Muscle layer of colon (tissue), 2 donors: ENCODE data around the gene DHRSX.

ENCODE experiments used
- H3K27ac ChIP-seq: one replicate; pipeline ENCODE4 v1.7.0; 2013; ENCODE audit warnings: low read depth, mild to moderate bottlenecking, low read length, moderate library complexity
- H3K27me3 ChIP-seq, 2 donors: one replicate each; pipeline ENCODE4 v1.7.0; 2013; ENCODE audit warnings: low read length in 2 of 2, mild to moderate bottlenecking in 2 of 2; ENCODE audit not compliant: insufficient read depth in 2 of 2, control insufficient read depth in 1 of 2
- H3K36me3 ChIP-seq: one replicate; pipeline ENCODE4 v1.7.0; 2013; ENCODE audit warnings: mild to moderate bottlenecking, low read length; ENCODE audit not compliant: insufficient read depth
- H3K4me1 ChIP-seq: one replicate; pipeline ENCODE4 v1.7.0; 2013; ENCODE audit warnings: mild to moderate bottlenecking, low read length; ENCODE audit not compliant: insufficient read depth
- H3K4me3 ChIP-seq, 2 donors: one replicate each; pipeline ENCODE4 v1.7.0; 2013; ENCODE audit warnings: low read length in 2 of 2, low read depth in 1 of 2, mild to moderate bottlenecking in 1 of 2, moderate library complexity in 1 of 2
- H3K9ac ChIP-seq: one replicate; pipeline ENCODE4 v1.7.0; 2013; ENCODE audit warnings: low read length
- H3K9me3 ChIP-seq: one replicate; pipeline ENCODE4 v1.7.0; 2013; ENCODE audit warnings: mild to moderate bottlenecking, low read length
- donor health status: abdominal sarcoma.
- donor health status: Adenocarcinoma of cecum.

Gene DHRSX

DNA sequence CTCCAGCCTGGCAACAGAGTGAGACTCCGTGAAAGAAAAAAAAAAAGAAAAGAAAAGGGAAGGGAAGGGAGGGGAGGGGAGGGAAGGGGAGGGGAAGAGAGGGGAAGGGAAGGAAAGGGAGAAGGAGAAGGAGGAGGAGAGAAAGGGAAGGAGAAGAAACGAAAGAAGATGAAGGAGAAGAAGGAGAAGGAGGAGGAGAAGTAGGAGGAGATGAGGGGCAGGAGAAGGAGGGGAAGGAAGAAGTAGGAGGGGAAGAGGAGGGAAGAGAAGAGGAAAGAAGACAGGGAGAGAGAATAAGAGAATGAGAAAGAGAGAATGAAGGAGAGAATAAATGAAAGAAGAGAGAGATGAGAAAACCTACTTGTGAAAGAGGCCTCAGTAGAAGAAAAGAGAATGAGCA lies 170.3 kb downstream of the DHRSX start:
- Histone ChIP-seq H3K9me3 (no peaks in the 10 kb centered on the region), H3K4me3 (no peak overlapping the region), H3K9ac (no peak overlapping the region), H3K27ac (no peak overlapping the region), H3K27me3 (no peaks in the 10 kb centered on the region), H3K4me1 (no peaks in the 10 kb centered on the region), H3K36me3 (no peaks in the 10 kb centered on the region)

DNA sequence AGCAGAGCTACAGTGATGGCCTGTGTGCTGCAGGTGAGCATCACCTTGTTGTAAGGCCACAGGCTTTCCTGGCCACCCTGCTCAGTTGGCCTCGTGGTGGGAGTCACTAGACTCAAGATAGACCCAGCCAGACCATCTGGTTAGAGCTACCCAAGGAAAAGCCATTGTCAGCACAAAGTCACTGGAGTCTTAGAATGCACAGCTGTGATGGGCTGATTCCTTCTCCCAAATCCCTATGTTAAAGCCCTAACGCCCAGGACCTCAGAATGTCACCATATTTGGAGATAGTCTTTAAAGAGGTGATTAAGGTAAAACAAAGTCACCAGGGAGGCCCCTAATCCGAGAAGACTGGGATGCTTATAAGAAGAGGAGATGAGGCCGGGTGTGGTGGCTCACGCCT lies 173.4 kb downstream of the DHRSX start:
- peaks cover 5% of the 10 kb centered on the region for H3K4me1 ChIP-seq
- no peak overlapping the region for H3K27ac ChIP-seq
- H3K4me3 ChIP-seq, result no peak overlapping the region
- H3K36me3 ChIP-seq, result no peaks in the 10 kb centered on the region
- H3K9ac ChIP-seq, result no peak overlapping the region
- H3K9me3 ChIP-seq, result no peaks in the 10 kb centered on the region
- H3K27me3 ChIP-seq, result no peaks in the 10 kb centered on the region

GRCh38 chrX:2325076-2325784 lies 175.5 kb downstream of the DHRSX start:
- H3K9ac ChIP-seq, result no peak overlapping the region
- peak overlapping the region; percentile 47 to 63 for H3K4me3 ChIP-seq
- H3K27ac ChIP-seq, result peak overlapping the region; percentile 81
- no peaks in the 10 kb centered on the region for H3K27me3 ChIP-seq
- H3K4me1 ChIP-seq, result peaks cover 10% of the 10 kb centered on the region
- no peaks in the 10 kb centered on the region for H3K9me3 ChIP-seq
- no peaks in the 10 kb centered on the region for H3K36me3 ChIP-seq

- Histone ChIP-seq H3K4me1 (peaks cover 10% of the 10 kb centered on the region), H3K9me3 (no peaks in the 10 kb centered on the region), H3K4me3 (peak overlapping the region in 1 of 2 donors; percentile 63), H3K27ac (no peak overlapping the region), H3K9ac (no peak overlapping the region), H3K36me3 (no peaks in the 10 kb centered on the region), H3K27me3 (no peaks in the 10 kb centered on the region)
These were observed 176.6 kb downstream of the DHRSX start for GRCh38 chrX:2324151-2324550.

GRCh38 chrX:2321411-2321810 lies 179.4 kb downstream of the DHRSX start:
- no peaks in the 10 kb centered on the region for H3K27me3 ChIP-seq
- no peaks in the 10 kb centered on the region for H3K36me3 ChIP-seq
- H3K4me3 ChIP-seq, result no peak overlapping the region
- H3K9ac ChIP-seq, result no peak overlapping the region
- H3K27ac ChIP-seq, result no peak overlapping the region
- H3K9me3 ChIP-seq, result no peaks in the 10 kb centered on the region
- H3K4me1 ChIP-seq, result peaks cover 10% of the 10 kb centered on the region

GRCh38 chrX:2320580-2321327 lies 180.0 kb downstream of the DHRSX start:
- Histone ChIP-seq H3K27ac (no peak overlapping the region), H3K9ac (no peak overlapping the region), H3K9me3 (no peaks in the 10 kb centered on the region), H3K36me3 (no peaks in the 10 kb centered on the region), H3K4me3 (no peak overlapping the region), H3K27me3 (no peaks in the 10 kb centered on the region), H3K4me1 (peaks cover 10% of the 10 kb centered on the region)

DNA sequence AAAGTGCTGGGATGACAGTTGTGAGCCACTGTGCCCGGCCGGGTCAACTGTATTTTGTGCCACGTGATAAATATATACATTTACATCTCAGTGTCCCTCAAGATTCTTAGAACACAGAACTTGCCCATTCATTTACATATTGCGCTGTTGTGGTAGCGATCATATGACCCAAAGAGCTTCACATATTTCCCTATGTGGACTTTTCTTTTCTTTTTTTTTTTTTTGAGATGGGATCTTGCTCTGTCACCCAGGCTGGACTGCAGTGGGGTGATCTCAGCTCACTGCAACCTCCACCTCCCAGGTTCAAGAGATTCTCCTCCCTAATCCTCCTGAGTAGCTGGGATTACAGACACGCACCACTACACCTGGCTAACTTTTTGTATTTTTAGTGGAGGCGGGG lies 180.7 kb downstream of the DHRSX start:
- Histone ChIP-seq H3K36me3 (no peaks in the 10 kb centered on the region), H3K27ac (no peak overlapping the region), H3K27me3 (no peaks in the 10 kb centered on the region), H3K9me3 (no peaks in the 10 kb centered on the region), H3K4me3 (no peak overlapping the region), H3K4me1 (peaks cover 10% of the 10 kb centered on the region), H3K9ac (no peak overlapping the region)

- Histone ChIP-seq H3K9me3 (no peaks in the 10 kb centered on the region), H3K27ac (no peak overlapping the region), H3K27me3 (no peaks in the 10 kb centered on the region), H3K9ac (no peak overlapping the region), H3K36me3 (no peaks in the 10 kb centered on the region), H3K4me1 (peaks cover 5% of the 10 kb centered on the region), H3K4me3 (no peak overlapping the region)
These were observed 182.4 kb downstream of the DHRSX start for GRCh38 chrX:2318371-2318770.

DNA sequence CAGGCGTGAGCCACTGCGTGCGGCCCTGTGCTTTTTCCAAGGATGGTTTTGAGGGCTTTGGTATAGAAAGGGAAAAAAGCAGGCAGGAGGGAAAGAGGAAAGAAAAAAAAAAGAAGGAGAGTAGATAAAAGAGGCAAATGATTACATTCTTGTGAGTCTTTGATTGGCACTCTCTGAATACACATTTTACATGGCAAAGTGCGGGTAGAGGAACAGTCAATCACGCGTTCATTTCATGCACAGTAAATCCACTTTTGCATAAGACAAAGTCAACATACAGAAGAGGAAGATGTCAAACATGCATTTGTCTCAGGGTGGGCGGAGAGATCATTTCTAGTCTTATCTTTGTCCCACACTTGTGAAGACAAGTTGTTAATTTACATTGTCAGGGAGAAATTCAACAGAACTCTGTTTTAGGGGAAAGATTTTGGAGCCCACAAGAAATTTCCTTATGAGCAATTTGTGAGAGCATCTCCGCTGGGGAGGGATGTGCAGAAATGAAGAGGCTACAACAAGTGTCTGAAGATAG lies 183.2 kb downstream of the DHRSX start:
- H3K9me3 ChIP-seq, result no peaks in the 10 kb centered on the region
- H3K36me3 ChIP-seq, result no peaks in the 10 kb centered on the region
- H3K27me3 ChIP-seq, result no peaks in the 10 kb centered on the region
- H3K9ac ChIP-seq, result no peak overlapping the region
- H3K27ac ChIP-seq, result no peak overlapping the region
- H3K4me3 ChIP-seq, result no peak overlapping the region
- H3K4me1 ChIP-seq, result peaks cover 5% of the 10 kb centered on the region

- Histone ChIP-seq H3K36me3 (no peaks in the 10 kb centered on the region), H3K9ac (no peak overlapping the region), H3K27me3 (no peaks in the 10 kb centered on the region), H3K27ac (no peak overlapping the region), H3K4me3 (no peak overlapping the region), H3K4me1 (peaks cover 5% of the 10 kb centered on the region), H3K9me3 (no peaks in the 10 kb centered on the region)
These were observed 184.2 kb downstream of the DHRSX start for GRCh38 chrX:2316534-2316933.

GRCh38 chrX:2315434-2315833 lies 185.3 kb downstream of the DHRSX start:
- Histone ChIP-seq H3K27ac (no peak overlapping the region), H3K4me3 (no peak overlapping the region), H3K27me3 (no peaks in the 10 kb centered on the region), H3K9me3 (no peaks in the 10 kb centered on the region), H3K4me1 (no peaks in the 10 kb centered on the region), H3K9ac (no peak overlapping the region), H3K36me3 (no peaks in the 10 kb centered on the region)
